LNCaP clone FGC (cell line): ENCODE results near the gene ZNF397.

ENCODE experiments used
- DNase-seq: peaks from one replicate; pipeline ENCODE4 v3.0.0-alpha.2; 2011; ENCODE audit warnings: low read depth
- H3K4me3 ChIP-seq: 2 replicates; pipeline ENCODE4 v1.5.1; 2011; ENCODE audit warnings: mild to moderate bottlenecking, low read depth, low read length, control low read depth
- TF ChIP-seq, protein P1 (sequence below): IDR thresholded peaks from 2 replicates; pipeline ENCODE4 v1.5.1; 2012; ENCODE audit warnings: mild to moderate bottlenecking; ENCODE audit not compliant: control insufficient read depth, insufficient read depth; ENCODE audit errors: extremely low read depth

ZNF397 gene

GRCh38 chr18:35277633-35278032 lies 36.8 kb downstream of the ZNF397 start:
- TF ChIP-seq, protein P1, sequence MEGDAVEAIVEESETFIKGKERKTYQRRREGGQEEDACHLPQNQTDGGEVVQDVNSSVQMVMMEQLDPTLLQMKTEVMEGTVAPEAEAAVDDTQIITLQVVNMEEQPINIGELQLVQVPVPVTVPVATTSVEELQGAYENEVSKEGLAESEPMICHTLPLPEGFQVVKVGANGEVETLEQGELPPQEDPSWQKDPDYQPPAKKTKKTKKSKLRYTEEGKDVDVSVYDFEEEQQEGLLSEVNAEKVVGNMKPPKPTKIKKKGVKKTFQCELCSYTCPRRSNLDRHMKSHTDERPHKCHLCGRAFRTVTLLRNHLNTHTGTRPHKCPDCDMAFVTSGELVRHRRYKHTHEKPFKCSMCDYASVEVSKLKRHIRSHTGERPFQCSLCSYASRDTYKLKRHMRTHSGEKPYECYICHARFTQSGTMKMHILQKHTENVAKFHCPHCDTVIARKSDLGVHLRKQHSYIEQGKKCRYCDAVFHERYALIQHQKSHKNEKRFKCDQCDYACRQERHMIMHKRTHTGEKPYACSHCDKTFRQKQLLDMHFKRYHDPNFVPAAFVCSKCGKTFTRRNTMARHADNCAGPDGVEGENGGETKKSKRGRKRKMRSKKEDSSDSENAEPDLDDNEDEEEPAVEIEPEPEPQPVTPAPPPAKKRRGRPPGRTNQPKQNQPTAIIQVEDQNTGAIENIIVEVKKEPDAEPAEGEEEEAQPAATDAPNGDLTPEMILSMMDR: no peak
- no peak for DNase-seq
- no peak overlapping the region for H3K4me3 ChIP-seq

DNA sequence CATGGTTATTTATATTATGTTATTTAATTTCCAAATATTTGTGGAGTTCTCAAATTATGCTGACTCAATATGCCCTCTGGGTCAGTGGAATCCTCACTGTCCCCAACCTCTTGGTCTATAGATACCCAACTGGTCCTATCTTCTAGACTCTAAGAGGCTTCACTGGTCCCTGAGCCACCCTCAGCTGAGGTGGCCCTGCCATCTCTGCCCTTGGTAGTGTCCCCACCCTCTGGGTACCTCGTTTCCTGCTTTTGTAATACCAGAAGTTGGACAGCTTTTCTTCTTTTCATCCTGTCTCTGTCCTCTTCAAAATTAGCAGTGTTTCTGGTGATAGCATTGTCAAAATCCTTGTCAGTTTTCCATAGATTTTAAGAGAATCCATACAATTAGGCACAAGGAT lies 37.3 kb downstream of the ZNF397 start:
- H3K4me3 ChIP-seq: no peak overlapping the region
- TF ChIP-seq, protein P1: no peak
- no peak for DNase-seq

- TF ChIP-seq, protein P1: no peak
- H3K4me3 ChIP-seq: no peak overlapping the region
- no peak for DNase-seq
These were observed 38.1 kb downstream of the ZNF397 start for GRCh38 chr18:35278969-35279368.

DNA sequence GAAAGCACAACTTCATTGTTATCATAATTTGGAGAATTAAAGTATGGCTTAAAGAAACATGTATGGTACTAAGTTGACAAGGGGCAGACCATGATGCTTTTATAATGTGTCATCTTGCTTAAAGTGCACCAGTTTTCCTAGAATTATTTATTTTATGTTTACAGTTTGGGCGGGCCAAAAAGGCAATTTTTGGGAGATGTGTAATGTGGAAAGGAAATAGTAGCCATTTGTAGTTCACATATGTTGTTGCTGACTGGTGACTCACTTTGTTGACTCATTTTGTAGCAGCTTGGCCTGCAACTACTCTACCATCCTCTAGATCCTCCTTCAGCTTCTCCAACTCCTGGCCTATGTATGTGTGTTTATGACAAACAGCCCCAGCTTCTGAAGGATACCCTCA lies 41.5 kb downstream of the ZNF397 start:
- TF ChIP-seq, protein P1: no peak
- H3K4me3 ChIP-seq: no peak overlapping the region
- DNase-seq: no peak

DNA sequence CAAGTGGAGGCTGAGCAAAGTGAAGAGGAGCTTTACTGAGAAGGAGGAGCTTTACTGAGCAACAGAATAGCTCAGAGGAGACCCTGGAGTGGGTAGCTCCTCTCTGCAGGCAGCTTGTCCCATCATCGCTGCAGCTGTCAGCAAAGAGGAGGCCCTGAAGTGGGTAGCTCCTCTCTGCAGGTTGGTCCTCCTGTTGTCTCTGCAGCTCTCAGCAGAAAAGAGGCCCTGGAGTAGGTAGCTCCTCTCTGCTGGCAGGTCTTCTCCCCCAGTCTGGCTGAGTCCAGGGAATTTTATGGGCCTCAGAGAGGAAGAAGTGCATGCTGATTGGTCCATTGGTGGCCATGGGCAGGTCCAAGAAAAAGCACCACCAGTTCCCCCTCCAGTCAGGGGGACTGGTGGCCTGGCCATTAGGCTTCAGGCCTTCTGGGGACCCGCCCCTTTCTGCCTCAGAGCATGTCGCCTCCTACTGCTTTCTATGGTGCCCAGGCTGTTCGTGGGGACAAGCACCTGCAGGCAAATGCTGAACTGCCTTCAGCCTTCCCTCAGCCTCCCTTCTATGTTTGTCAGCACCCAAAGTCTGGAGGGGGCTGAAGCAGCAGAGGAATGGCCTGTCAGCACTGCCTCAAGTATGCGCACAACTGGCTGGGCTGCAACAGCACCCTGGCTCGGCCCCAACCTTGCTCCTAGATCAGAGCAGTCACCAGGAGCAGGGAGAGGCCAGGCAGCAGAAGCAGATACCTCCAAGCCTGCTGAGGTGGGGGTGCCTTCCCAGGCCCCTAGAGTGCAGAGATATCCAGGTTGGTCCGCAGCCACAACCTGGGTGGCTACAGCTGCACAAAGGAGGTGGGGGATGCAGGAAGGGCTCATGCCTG lies 43.3 kb downstream of the ZNF397 start:
- no peak overlapping the region for H3K4me3 ChIP-seq
- TF ChIP-seq, protein P1: no peak
- no peak for DNase-seq

DNA sequence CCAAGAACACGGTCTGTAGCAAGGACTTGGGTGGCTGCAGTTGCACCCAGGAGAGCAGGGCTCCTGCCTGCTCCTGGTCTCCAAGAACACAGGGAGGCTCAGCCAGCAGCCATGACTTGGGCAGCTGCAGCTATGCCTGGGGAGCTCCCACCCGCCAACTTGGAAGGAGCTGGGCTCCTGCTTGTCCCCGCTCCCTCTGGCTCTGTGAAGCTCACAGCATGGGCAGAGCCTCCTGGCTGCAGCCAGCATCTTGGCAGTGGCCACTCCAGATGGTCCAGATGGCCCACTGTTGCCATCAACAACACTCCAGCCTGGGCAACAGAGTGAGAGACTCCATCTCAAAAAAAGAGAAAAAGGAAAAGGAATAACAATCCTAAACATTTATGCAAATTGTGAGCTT lies 44.0 kb downstream of the ZNF397 start:
- TF ChIP-seq, protein P1: no peak
- H3K4me3 ChIP-seq: no peak overlapping the region
- no peak for DNase-seq

- H3K4me3 ChIP-seq: peak overlapping the region; percentile 74
- DNase-seq: no peak
- TF ChIP-seq, protein P1: no peak
These were observed 48.5 kb downstream of the ZNF397 start for GRCh38 chr18:35289293-35289692.
